ENCODE measurements around the gene HES4. TPM values are rescaled to one million over a fixed set of nuclear protein-coding genes. Genes with fewer than 3 reads are reported as not detected.
A peak's percentile ranks its signal among the peaks of the same experiment; 100 is the strongest.

The HES4 gene
- total and polyA plus RNA-seq, 2 of the 13 experiments (the other 11 are each of a cell fraction or from before 2014, with no cell fraction given): 8.8 to 10.6 TPM

DNA sequence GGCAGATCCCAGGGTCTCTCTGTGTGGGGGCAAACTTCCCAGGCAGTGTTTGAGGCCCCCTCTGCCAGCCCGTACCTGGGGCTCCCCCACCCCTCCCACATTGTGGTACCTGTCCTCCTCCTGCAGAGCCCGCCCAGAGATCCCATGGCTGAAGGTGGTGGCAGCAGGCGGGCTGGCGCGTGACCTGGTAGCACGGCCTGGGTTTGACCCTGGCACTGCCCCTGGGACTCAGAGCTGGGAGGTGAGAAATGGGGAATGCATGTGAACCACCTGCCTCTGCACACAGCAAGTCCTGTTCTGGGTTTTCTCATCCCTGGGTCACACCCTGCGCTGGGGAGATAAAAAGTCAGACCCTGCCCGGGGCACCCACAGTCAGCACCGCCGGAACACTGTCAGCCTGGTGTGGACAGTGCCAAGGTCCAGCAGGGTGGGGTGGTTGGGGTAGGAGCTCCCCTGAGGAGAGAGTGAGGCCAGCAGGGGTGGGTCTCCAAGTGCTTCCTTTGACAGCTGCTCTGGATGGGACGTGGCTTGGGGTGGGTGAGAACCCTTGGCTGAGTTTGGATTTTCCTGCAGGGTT, 31.9 kb upstream of the HES4 start:
- no peaks in the 10 kb centered on the region for H3K9me3 ChIP-seq (ENCODE audit: low read length)
- no TSS peak for BruUV-seq (replicated peaks)
- no peaks in the 10 kb centered on the region for H3K79me2 ChIP-seq (ENCODE audit: insufficient read depth, low read length)
- intact Hi-C loops (cut with micrococcal nuclease; ENCODE audit: unreplicated experiment): no loop called here
- in situ Hi-C loops (cut with HindIII; ENCODE audit: extremely low pct_ligation_motif_present, low pct_unique_long_range_greater_than_20kb): no loop called here
- no peak overlapping the region for H3K4me2 ChIP-seq (ENCODE audit: low read depth, low read length)
- ATAC-seq: no peak; the same call in 2 of the 3 replicates
- no peaks in the 10 kb centered on the region for H3K27me3 ChIP-seq (ENCODE audit: control insufficient read depth in 1 of 2, insufficient read depth in 2 of 2, low read length in 2 of 2)
- CTCF ChIA-PET (ENCODE audit: low intra/inter-chr PET ratio, low total read pairs): no interaction called here
- peaks cover 7 to 17% of the 10 kb centered on the region in 2 experiments; a peak in 3 of 5 replicates for H3K36me3 ChIP-seq (replicated peaks in 1 of 2; ENCODE audit: control insufficient read depth in 1 of 2, insufficient read depth in 2 of 2, low read length in 2 of 2)
- peaks cover 30% of the 10 kb centered on the region for H3K4me1 ChIP-seq (ENCODE audit: insufficient read depth, low read length)
- H3K4me3 ChIP-seq (replicated peaks in 1 of 3; ENCODE audit: insufficient read depth in 1 of 3, low read depth in 2 of 3, low read length in 3 of 3): no peak overlapping the region
- no peak overlapping the region for H2AFZ ChIP-seq (ENCODE audit: low read length)
- no peak for DNase-seq (ENCODE audit: low spot score)
- peaks cover 9% of the 10 kb centered on the region; the same call in 1 of the 2 replicates for H4K20me1 ChIP-seq (ENCODE audit: insufficient read depth, low read length)
- H3K9ac ChIP-seq (ENCODE audit: insufficient read depth, low read depth, low read length): no peak overlapping the region
- POLR2A ChIA-PET: interaction anchor here (0.7 kb wide), 1 partner anchor 26 kb away, joined by 3 read pairs; no protein-coding TSS in a partner anchor
- WGBS (ENCODE audit: low lambda C conversion rate): 92% methylated on average over 10 of the region's 11 CpGs
- TF ChIP-seq HNRNPL (IDR thresholded peaks at IDR 0.05; ENCODE audit: low read depth, low read length): peak; percentile 80; the same call in 1 of the 2 replicates
- TF ChIP-seq, protein P1, sequence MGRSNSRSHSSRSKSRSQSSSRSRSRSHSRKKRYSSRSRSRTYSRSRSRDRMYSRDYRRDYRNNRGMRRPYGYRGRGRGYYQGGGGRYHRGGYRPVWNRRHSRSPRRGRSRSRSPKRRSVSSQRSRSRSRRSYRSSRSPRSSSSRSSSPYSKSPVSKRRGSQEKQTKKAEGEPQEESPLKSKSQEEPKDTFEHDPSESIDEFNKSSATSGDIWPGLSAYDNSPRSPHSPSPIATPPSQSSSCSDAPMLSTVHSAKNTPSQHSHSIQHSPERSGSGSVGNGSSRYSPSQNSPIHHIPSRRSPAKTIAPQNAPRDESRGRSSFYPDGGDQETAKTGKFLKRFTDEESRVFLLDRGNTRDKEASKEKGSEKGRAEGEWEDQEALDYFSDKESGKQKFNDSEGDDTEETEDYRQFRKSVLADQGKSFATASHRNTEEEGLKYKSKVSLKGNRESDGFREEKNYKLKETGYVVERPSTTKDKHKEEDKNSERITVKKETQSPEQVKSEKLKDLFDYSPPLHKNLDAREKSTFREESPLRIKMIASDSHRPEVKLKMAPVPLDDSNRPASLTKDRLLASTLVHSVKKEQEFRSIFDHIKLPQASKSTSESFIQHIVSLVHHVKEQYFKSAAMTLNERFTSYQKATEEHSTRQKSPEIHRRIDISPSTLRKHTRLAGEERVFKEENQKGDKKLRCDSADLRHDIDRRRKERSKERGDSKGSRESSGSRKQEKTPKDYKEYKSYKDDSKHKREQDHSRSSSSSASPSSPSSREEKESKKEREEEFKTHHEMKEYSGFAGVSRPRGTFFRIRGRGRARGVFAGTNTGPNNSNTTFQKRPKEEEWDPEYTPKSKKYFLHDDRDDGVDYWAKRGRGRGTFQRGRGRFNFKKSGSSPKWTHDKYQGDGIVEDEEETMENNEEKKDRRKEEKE (IDR thresholded peaks at IDR 0.05): no peak
- TF ChIP-seq, protein P2, sequence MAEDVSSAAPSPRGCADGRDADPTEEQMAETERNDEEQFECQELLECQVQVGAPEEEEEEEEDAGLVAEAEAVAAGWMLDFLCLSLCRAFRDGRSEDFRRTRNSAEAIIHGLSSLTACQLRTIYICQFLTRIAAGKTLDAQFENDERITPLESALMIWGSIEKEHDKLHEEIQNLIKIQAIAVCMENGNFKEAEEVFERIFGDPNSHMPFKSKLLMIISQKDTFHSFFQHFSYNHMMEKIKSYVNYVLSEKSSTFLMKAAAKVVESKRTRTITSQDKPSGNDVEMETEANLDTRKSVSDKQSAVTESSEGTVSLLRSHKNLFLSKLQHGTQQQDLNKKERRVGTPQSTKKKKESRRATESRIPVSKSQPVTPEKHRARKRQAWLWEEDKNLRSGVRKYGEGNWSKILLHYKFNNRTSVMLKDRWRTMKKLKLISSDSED (CRISPR knock-in tag; IDR thresholded peaks at IDR 0.05): no peak
- FAIRE-seq: no peak
- no peak overlapping the region for H3K27ac ChIP-seq (ENCODE audit: extremely low read length, insufficient read depth, low read length)

All from HepG2 (cell line).